GM19395 (cell line): Measurements from ENCODE around the gene NUBPL.

Experiments
- ATAC-seq: cut with Tn5 transposase; IDR thresholded peaks from one replicate; pipeline ENCODE4 v1.9.1; 2021; ENCODE audit warnings: mild to moderate bottlenecking, moderate library complexity; ENCODE audit not compliant: unreplicated experiment

The NUBPL gene, protein sequence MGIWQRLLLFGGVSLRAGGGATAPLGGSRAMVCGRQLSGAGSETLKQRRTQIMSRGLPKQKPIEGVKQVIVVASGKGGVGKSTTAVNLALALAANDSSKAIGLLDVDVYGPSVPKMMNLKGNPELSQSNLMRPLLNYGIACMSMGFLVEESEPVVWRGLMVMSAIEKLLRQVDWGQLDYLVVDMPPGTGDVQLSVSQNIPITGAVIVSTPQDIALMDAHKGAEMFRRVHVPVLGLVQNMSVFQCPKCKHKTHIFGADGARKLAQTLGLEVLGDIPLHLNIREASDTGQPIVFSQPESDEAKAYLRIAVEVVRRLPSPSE

DNA sequence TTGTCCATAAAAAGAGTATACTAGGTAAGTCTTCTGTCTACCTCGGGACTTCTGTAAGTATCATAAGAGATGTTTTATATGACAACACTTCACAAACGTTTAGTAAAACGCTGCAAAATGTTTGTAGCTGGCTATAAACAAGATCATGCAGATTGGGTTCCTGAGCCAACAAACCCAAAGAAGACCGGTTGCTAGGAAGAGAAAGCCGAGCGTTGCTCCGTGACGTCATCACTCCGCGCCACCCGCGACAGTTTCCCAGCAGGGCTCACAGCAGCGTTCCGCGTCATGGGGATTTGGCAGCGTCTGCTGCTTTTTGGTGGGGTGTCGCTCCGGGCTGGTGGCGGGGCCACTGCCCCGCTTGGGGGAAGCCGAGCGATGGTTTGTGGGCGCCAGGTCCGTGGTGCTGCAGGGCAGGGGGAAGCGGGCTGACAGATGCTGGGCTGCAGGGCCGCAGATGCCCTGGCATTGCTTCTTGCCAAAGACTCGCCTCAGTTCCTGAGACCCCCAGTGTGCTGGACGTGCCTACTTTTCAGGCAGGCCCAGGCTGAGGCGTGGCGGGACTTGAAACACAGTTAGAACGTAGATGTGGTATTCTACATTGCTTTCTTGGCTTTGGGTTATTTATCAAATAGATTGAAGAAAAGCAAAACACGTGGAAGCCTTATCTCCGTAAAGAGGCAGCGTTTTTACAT lies at the start of gene NUBPL:
TSS of gene NUBPL (plus strand) at position 250 of the 692 bp plus-strand sequence. CDS start at position 286, 36 bp downstream.
- ATAC-seq: peak; percentile 96

GRCh38 chr14:31527087-31527486 lies 34.1 kb upstream of the NUBPL start:
- ATAC-seq: no peak

GRCh38 chr14:31527546-31527945 lies 33.7 kb upstream of the NUBPL start:
- no peak for ATAC-seq

GRCh38 chr14:31529053-31529452 lies 32.2 kb upstream of the NUBPL start:
- no peak for ATAC-seq

GRCh38 chr14:31530136-31530535 lies 31.1 kb upstream of the NUBPL start:
- ATAC-seq: no peak

DNA sequence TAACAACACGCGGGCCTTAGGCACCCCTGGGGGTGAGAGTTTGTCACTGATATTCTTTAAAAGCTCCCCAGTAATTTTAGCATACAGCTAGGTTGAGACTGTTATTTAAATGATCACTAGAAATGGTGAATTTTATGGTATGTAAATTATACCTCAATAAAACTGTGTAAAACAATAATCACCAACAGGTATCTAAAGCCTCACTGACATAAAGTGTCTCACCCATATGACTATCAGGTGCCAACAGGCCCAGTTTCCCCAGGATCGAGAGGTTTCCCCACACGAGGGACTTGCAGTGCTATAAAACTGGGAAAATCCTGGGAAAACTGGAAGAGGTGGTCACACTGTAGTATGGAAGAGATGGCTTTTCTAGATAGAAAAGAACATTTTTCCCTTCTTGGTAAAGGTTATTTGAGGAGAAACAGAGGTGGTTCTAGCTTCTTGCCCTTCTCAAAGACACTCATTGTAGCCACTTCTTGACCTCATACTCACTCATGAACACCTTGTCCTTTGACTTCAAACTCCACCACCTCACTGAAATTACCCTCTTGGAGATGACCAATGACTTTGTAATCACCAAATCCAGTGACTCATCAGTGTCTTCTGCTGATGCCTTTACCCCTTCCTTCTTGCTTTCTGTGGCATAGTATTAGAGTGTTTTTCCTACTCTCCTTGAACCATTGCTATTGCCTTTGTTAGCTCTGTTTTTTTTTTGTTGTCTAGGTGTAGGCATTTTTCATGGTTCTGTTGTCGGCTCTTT lies 24.8 kb upstream of the NUBPL start:
- no peak for ATAC-seq

- no peak for ATAC-seq
These were observed 19.5 kb upstream of the NUBPL start for GRCh38 chr14:31541702-31542101.

- peak; percentile 50 for ATAC-seq
These were observed 17.0 kb upstream of the NUBPL start for GRCh38 chr14:31543969-31544799.

GRCh38 chr14:31544816-31545215 lies 16.4 kb upstream of the NUBPL start:
- ATAC-seq: no peak

DNA sequence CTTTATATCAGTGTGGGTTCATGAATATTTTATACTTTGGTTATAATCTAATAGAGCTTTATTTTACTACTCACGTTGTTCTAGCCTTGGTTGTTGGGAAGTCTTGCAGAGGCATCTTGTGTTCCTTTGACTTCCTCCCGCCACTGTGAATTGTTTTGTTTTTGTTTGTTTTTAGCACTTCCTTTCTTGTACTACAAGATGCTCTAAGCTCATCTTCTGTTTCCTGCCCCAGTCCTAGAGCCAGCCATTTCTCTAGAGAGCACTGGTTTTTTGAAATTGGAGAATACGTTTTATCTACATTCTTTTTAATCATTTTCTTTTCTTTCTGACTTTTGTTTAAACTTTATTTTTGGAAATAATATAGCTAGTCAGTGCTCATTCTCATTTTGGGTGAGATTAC lies 15.9 kb upstream of the NUBPL start:
- ATAC-seq: no peak

GRCh38 chr14:31549817-31550216 lies 11.4 kb upstream of the NUBPL start:
- ATAC-seq: no peak

- no peak for ATAC-seq
These were observed 10.6 kb upstream of the NUBPL start for GRCh38 chr14:31550589-31550988.

- no peak for ATAC-seq
These were observed 5.0 kb upstream of the NUBPL start for GRCh38 chr14:31556191-31556590.

- no peak for ATAC-seq
These were observed 1.3 kb upstream of the NUBPL start for GRCh38 chr14:31559939-31560338.

DNA sequence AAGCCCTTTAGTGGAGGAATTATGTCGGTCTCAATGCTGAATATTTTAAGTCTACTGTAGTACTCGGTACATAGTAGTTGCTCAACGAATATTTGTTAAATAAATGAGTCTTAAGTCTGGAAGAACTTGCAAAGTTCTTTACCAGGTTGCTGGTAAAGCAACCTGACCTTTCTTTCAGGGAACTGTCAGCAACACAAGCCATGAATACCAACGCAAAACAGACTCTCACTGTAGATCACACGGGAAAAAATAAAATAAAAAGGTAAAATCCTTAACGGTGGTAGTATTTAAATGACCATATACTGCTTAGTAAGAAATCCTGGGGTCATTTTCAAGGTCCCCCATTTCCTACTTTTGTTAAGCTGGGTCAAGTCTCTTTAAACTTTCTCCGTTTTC lies 447 bp upstream of the NUBPL start:
- ATAC-seq: peak; percentile 23

- no peak for ATAC-seq
These were observed 3.0 kb downstream of the NUBPL start for GRCh38 chr14:31564194-31564593.

GRCh38 chr14:31566456-31566855 lies 5.3 kb downstream of the NUBPL start:
- no peak for ATAC-seq

DNA sequence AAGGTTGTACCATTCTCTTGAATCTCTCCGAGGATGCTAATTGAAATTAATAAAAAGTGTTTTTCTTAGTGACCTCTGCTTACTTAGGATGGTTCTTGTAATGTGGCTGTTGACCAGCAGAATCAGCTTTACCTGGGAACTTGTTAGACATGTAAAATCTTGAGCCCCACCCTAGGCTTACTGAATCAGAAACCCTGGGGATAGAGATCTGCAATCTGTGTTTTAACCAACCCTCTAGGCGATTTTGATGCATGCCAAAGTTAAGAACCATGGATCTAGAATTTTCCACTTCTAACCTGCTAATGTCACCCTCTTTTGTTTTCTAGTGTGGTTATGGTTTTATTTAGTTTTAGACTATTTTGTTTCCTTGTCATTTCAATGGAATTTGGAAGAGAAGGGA lies 6.5 kb downstream of the NUBPL start:
- no peak for ATAC-seq

DNA sequence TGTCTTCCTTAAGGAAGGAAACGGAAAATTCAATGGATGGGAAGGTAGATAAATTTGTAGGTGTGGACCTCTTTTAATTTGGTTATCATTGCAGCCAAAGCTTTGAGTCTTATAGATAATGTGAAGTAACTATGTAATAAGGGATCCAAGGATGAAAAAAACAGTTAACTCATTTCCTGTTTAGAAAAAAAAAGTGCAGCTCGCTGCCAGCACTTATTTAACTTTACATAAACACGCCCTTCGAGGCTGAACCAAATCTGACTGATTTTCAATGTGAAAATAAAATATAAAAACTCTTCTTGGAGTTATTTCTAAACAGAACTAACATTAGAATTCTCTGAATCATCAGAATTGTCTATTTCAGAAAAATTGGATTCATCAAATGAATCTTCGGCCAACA lies 7.0 kb downstream of the NUBPL start:
- no peak for ATAC-seq

DNA sequence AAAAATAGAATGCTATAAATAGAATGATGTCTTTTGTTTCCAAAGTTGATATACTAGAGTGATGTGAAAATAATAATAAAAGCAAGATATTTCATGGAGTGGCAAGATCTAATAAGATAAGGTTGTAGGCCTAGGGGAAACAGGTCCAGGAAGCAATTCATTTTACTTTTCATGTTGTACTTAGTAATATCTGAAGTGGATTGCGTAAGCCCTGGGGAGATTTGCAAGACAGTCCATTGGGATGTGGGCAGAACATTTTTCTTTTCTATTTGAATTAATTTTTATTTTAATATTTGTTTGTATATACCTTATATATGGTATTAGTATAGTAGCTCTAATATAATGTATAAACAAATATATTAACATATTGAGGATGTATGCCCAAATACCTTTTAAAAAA lies 7.5 kb downstream of the NUBPL start:
- ATAC-seq: no peak

GRCh38 chr14:31572955-31573354 lies 11.8 kb downstream of the NUBPL start:
- no peak for ATAC-seq
